Uterus (tissue), 2 donors: ENCODE results near the gene UGT1A3.

Experiments
- CTCF ChIP-seq, 4 experiments: fragments of 200-600 bp in 2 of 4; fragments of 450-650 bp in 2 of 4; sonication (generic) in 2 of 4; IDR thresholded peaks; one replicate each; pipeline ENCODE4 v1.5.1; 2016 to 2019; ENCODE audit warnings: antibody characterized with exemption in 4 of 4, mild to moderate bottlenecking in 2 of 4, moderate library complexity in 1 of 4
- POLR2A ChIP-seq, 2 donors: fragments of 450-650 bp; IDR thresholded peaks; one replicate each; pipeline ENCODE4 v1.6.1; 2016; ENCODE audit warnings: antibody characterized with exemption in 2 of 2, mild to moderate bottlenecking in 1 of 2, moderate library complexity in 1 of 2

GRCh38 chr2:233800208-233800607 lies 71.4 kb downstream of the UGT1A3 start:
- TF ChIP-seq CTCF (IDR thresholded peaks at IDR 0.05) (no peak), POLR2A (IDR thresholded peaks at IDR 0.05) (no peak)
